Endothelial cell of umbilical vein (primary cell): Measurements from ENCODE around the gene PNISR. TPM values are rescaled to one million over a fixed set of nuclear protein-coding genes. Genes with fewer than 3 reads are reported as not detected.

ENCODE experiments used
- BruUV-seq: library from RNA; stranded (reverse); fragments of 400-500 nt; replicated peaks from 2 replicates; lab custom pipeline; 2021; lab: Mats Ljungman, UMichigan
- CTCF ChIA-PET: fragments of 300-600, 350-600 bp; sonication (Branson Sonifier 250); formaldehyde crosslinking; loops from one replicate; lab custom pipeline; 2021; ENCODE audit warnings: antibody characterized with exemption, inconsistent platforms; lab: Charles Lee
- POLR2A ChIA-PET: fragments of 300-600, 350-600 bp; sonication (Branson Sonifier 250); formaldehyde crosslinking; loops from one replicate; lab custom pipeline; 2021; ENCODE audit warnings: antibody characterized with exemption, inconsistent platforms; lab: Charles Lee
- DNase-seq: peaks from one replicate; pipeline ENCODE4 v3.0.0-alpha.2; 2011; ENCODE audit warnings: low read depth, low spot score
- FAIRE-seq: peaks from 2 replicates; lab custom pipeline; 2011; peaks lifted over from hg19 to GRCh38; lab: Jason Lieb, UNC
- H2AFZ ChIP-seq: 2 replicates; pipeline ENCODE4 v1.6.0; 2012; ENCODE audit warnings: low read depth, low read length, control low read depth, inconsistent platforms
- H3K27ac ChIP-seq: 2 replicates; pipeline ENCODE4 v1.5.1; 2011; ENCODE audit warnings: low read depth, mild to moderate bottlenecking, control low read depth, low read length, moderate library complexity; ENCODE audit not compliant: insufficient read depth
- H3K27me3 ChIP-seq, 2 experiments: 2 replicates each; pipeline versions ENCODE4 v1.6.0 to v1.6.1; 2011; ENCODE audit warnings: low read length in 2 of 2, mixed read lengths in 1 of 2; ENCODE audit not compliant: control insufficient read depth in 2 of 2, insufficient read depth in 2 of 2
- H3K36me3 ChIP-seq, 2 experiments: 2 replicates in 1 of 2; 3 replicates in 1 of 2; pipeline ENCODE4 v1.5.1; 2011; ENCODE audit warnings: low read length in 2 of 2, mild to moderate bottlenecking in 1 of 2, moderate library complexity in 1 of 2; ENCODE audit not compliant: control insufficient read depth in 2 of 2, insufficient read depth in 2 of 2; ENCODE audit errors: extremely low read depth in 1 of 2
- H3K4me1 ChIP-seq: 3 replicates; pipeline ENCODE4 v1.5.1; 2011; ENCODE audit warnings: mild to moderate bottlenecking, low read length; ENCODE audit not compliant: control insufficient read depth, insufficient read depth; ENCODE audit errors: extremely low read depth
- H3K4me2 ChIP-seq: 2 replicates; pipeline ENCODE4 v1.6.1; 2011; ENCODE audit warnings: low read length, control low read depth, mixed read lengths; ENCODE audit not compliant: insufficient read depth
- H3K4me3 ChIP-seq, 3 experiments: fragments of 200-600 bp in 1 of 3; sonication (generic), shearing (Covaris generic) in 1 of 3; replicated peaks in 1 of 3; 2 replicates each; pipeline ENCODE4 v1.5.1; 2011 to 2016; ENCODE audit warnings: control low read depth in 3 of 3, low read length in 3 of 3, mild to moderate bottlenecking in 2 of 3, inconsistent platforms in 1 of 3, low read depth in 1 of 3, moderate library complexity in 1 of 3; ENCODE audit not compliant: insufficient read depth in 1 of 3
- H3K79me2 ChIP-seq: 2 replicates; pipeline ENCODE4 v1.6.0; 2012; ENCODE audit warnings: low read length, inconsistent platforms; ENCODE audit not compliant: control insufficient read depth, insufficient read depth
- H3K9ac ChIP-seq: replicated peaks from 2 replicates; pipeline ENCODE3; 2011; ENCODE audit warnings: low read length, control low read depth; ENCODE audit not compliant: insufficient read depth; ENCODE audit errors: extremely low read depth
- H3K9me1 ChIP-seq: replicated peaks from 3 replicates; pipeline ENCODE4 v1.6.0; 2011; ENCODE audit warnings: mild to moderate bottlenecking, low read length; ENCODE audit not compliant: control insufficient read depth, insufficient read depth; ENCODE audit errors: extremely low read depth
- H3K9me3 ChIP-seq: replicated peaks from 2 replicates; pipeline ENCODE4 v1.5.1; 2012; ENCODE audit warnings: low read length, inconsistent platforms; ENCODE audit not compliant: control insufficient read depth, insufficient read depth
- H4K20me1 ChIP-seq: replicated peaks from 2 replicates; pipeline ENCODE3; 2011; ENCODE audit warnings: mild to moderate bottlenecking, low read length; ENCODE audit not compliant: control insufficient read depth, insufficient read depth; ENCODE audit errors: extremely low read depth
- CTCF ChIP-seq, 2 donors: IDR thresholded peaks; 1 replicate in 1 of 2; 2 replicates in 1 of 2; pipeline ENCODE4 v1.5.1; 2011; ENCODE audit warnings: low read length in 2 of 2, mild to moderate bottlenecking in 2 of 2, moderate library complexity in 2 of 2, control low read depth in 1 of 2, inconsistent platforms in 1 of 2, low read depth in 1 of 2; ENCODE audit not compliant: insufficient read depth in 1 of 2; ENCODE audit errors: extremely low read depth in 1 of 2
- dilution Hi-C: fragments of 300-500 bp; cut with MboI; formaldehyde crosslinking; loops from one replicate; pipeline ENCODE4 v1.15.0; 2019; ENCODE audit warnings: low sequenced_read_pairs; ENCODE audit not compliant: extremely low pct_ligation_motif_present
- intact Hi-C: fragments of 100-400 bp; cut with micrococcal nuclease; formaldehyde crosslinking; loops from one replicate; pipeline ENCODE4 v1.10.0; 2022
- polyA plus RNA-seq, 4 experiments: library from polyadenylated mRNA; depleted of rRNA in 3 of 4; stranded (reverse) in 3 of 4; unstranded in 1 of 4; fragments of >200 nt; gene quantifications; 2 replicates each; pipeline versions ENCODE4 v1.2.1 to v1.2.3, GENCODE V29; 2011 to 2012; ENCODE audit warnings: missing spikeins in 1 of 4
- total RNA-seq: library from RNA; stranded (reverse); gene quantifications from 2 replicates; pipeline ENCODE4 v1.2.3, GENCODE V29; 2021

The PNISR gene
- total and polyA plus RNA-seq, 2 donors (not counting 3 experiments of a cell fraction or from before 2014, with no cell fraction given) = 34.6 to 106 TPM

- peak overlapping the region; percentile 93 for H2AFZ ChIP-seq
- FAIRE-seq (no peak), DNase-seq (no peak)
- BruUV-seq = TSS peak; percentile 41
- no peak overlapping the region for H3K27ac ChIP-seq
- H3K4me1 ChIP-seq = peaks cover 21% of the 10 kb centered on the region
- peak overlapping the region; percentile 40 to 60 (median 58) for H3K4me3 ChIP-seq
- H3K9me3 ChIP-seq = no peaks in the 10 kb centered on the region
- H3K9me1 ChIP-seq = no peaks in the 10 kb centered on the region
- no peaks in the 10 kb centered on the region for H4K20me1 ChIP-seq
- POLR2A ChIA-PET = no interaction called here
- dilution Hi-C loops = no loop called here
- CTCF ChIA-PET = interaction anchor here (0.7 to 6.5 kb wide), 5 partner anchors 13 to 68 kb away, joined by 3 to 40 read pairs (median 11); no protein-coding TSS in a partner anchor
- peak overlapping the region; percentile 58 for H3K9ac ChIP-seq
- no peaks in the 10 kb centered on the region for H3K36me3 ChIP-seq
- no peaks in the 10 kb centered on the region for H3K79me2 ChIP-seq
- peaks cover 8 to 11% of the 10 kb centered on the region in 2 experiments for H3K27me3 ChIP-seq
- TF ChIP-seq CTCF (IDR thresholded peaks at IDR 0.05; ENCODE audit: extremely low read depth in 1 of 2, insufficient read depth in 1 of 2, low read depth in 1 of 2, low read length in 2 of 2) = no peak
- intact Hi-C loops = loop anchor here (2.0 to 10.0 kb wide), 3 partner anchors 44 to 166 kb away; partner anchors contain the start of genes PNISR and USP45
- H3K4me2 ChIP-seq = peak overlapping the region; percentile 94
These were observed 76.6 kb downstream of the PNISR start for GRCh38 chr6:99348288-99349170.

Other genes with a start within 250 kb of the PNISR start
- gene FAXC, start 75.6 kb downstream of the PNISR start, total RNA-seq = 3.6 and 8.4 TPM in 2 replicates
- gene FAXC, start 75.6 kb downstream of the PNISR start, polyA plus RNA-seq = 2.8 and 3.4 TPM in 2 replicates
- gene COQ3, start 31.1 kb downstream of the PNISR start, total RNA-seq = 7.5 and 9.1 TPM in 2 replicates
- 3.2 and 4.0 TPM in 2 replicates for gene COQ3, start 31.1 kb downstream of the PNISR start, polyA plus RNA-seq
- gene USP45, start 90.1 kb upstream of the PNISR start, total RNA-seq = 11.3 and 13.6 TPM in 2 replicates
- gene USP45, start 90.1 kb upstream of the PNISR start, polyA plus RNA-seq = 1.9 and 2.7 TPM in 2 replicates
- 53.1 and 53.5 TPM in 2 replicates for gene CCNC, start 143.4 kb upstream of the PNISR start, total RNA-seq
- gene CCNC, start 143.4 kb upstream of the PNISR start, polyA plus RNA-seq = 13.0 and 18.2 TPM in 2 replicates
- gene PRDM13, start 181.5 kb upstream of the PNISR start, total RNA-seq = not detected in 2 replicates
- not detected in 2 replicates for gene PRDM13, start 181.5 kb upstream of the PNISR start, polyA plus RNA-seq